HCT116 (cell line): ENCODE measurements around the gene GNA12. TPM values are rescaled to one million over a fixed set of nuclear protein-coding genes. Genes with fewer than 3 reads are reported as not detected.
"Not testable (repeated sequence)": the region's sequence is repeated elsewhere in the genome, so short reads cannot be mapped to it uniquely, and the experiment has no call there.

Experiments used
- ATAC-seq: fragments of 200-7000 bp; cut with Tn5 transposase; 2 replicates; pipeline ENCODE4 v1.9.1; 2020; ENCODE audit warnings: mild to moderate bottlenecking, moderate library complexity
- BruUV-seq: library from RNA; stranded (reverse); fragments of 400-500 nt; replicated peaks from 2 replicates; lab custom pipeline; 2021; lab: Mats Ljungman, UMichigan
- CTCF ChIA-PET: fragments of 300-600 bp; sonication (Branson Sonifier 250); formaldehyde crosslinking; loops from one replicate; lab custom pipeline; 2021; ENCODE audit warnings: antibody characterized with exemption; lab: Charles Lee
- POLR2A ChIA-PET: fragments of 300-600, 350-600 bp; sonication (Branson Sonifier 250); formaldehyde crosslinking; loops from one replicate; lab custom pipeline; 2021; ENCODE audit warnings: antibody characterized with exemption; lab: Charles Lee
- RAD21 ChIA-PET, 2 experiments: fragments of 300-600 bp; sonication (Branson Sonifier 250); formaldehyde crosslinking; loops; one replicate each; lab custom pipeline; 2023; ENCODE audit warnings: low total read pairs in 2 of 2; ENCODE audit not compliant: uncharacterized antibody in 2 of 2, unreplicated experiment in 2 of 2, low non-redundant PET in 1 of 2; lab: Charles Lee
- DNase-seq: peaks from one replicate; pipeline ENCODE4 v3.0.0-alpha.2; 2010; ENCODE audit warnings: low read depth, low spot score
- H2AFZ ChIP-seq: fragments of 200-600 bp; shearing (Covaris generic), sonication (generic); 2 replicates; pipeline ENCODE4 v1.6.1; 2017; ENCODE audit warnings: low read depth, mixed run types, mixed read lengths, antibody characterized with exemption, low read length; ENCODE audit not compliant: poor library complexity, severe bottlenecking
- H3K27ac ChIP-seq: 2 replicates; pipeline ENCODE4 v1.5.1; 2012; ENCODE audit warnings: low read depth, low read length
- H3K27me3 ChIP-seq: fragments of 200-600 bp; sonication (generic); 2 replicates; pipeline ENCODE4 v1.6.1; 2016; ENCODE audit warnings: mixed run types, low read length, mixed read lengths; ENCODE audit not compliant: insufficient read depth
- H3K36me3 ChIP-seq, 2 experiments: fragments of 200-500 bp in 1 of 2; fragments of 200-600 bp in 1 of 2; sonication (Bioruptor generic) in 1 of 2; sonication (generic) in 1 of 2; 2 replicates each; pipeline versions ENCODE4 v1.5.1 to v1.6.1; 2014 to 2016; ENCODE audit warnings: low read length in 2 of 2, inconsistent platforms in 1 of 2, mixed read lengths in 1 of 2, mixed run types in 1 of 2; ENCODE audit not compliant: insufficient read depth in 2 of 2, control insufficient read depth in 1 of 2
- H3K4me1 ChIP-seq, 2 experiments: fragments of 200-600 bp in 1 of 2; sonication (generic) in 1 of 2; 2 replicates each; pipeline versions ENCODE4 v1.5.1 to v1.6.1; 2012 to 2017; ENCODE audit warnings: low read length in 2 of 2, inconsistent platforms in 1 of 2, mild to moderate bottlenecking in 1 of 2, mixed read lengths in 1 of 2, mixed run types in 1 of 2, moderate library complexity in 1 of 2; ENCODE audit not compliant: insufficient read depth in 2 of 2, control insufficient read depth in 1 of 2
- H3K4me2 ChIP-seq: fragments of 200-600 bp; sonication (generic); 2 replicates; pipeline ENCODE4 v1.6.1; 2017; ENCODE audit warnings: mixed run types, low read length, mixed read lengths
- H3K4me3 ChIP-seq, 2 experiments: fragments of 200-600 bp in 1 of 2; sonication (generic) in 1 of 2; replicated peaks in 1 of 2; 2 replicates each; pipeline ENCODE4 v1.5.1; 2011 to 2016; ENCODE audit warnings: low read length in 2 of 2, control low read depth in 1 of 2, low read depth in 1 of 2, mild to moderate bottlenecking in 1 of 2, mixed read lengths in 1 of 2, mixed run types in 1 of 2
- H3K79me2 ChIP-seq: fragments of 200-600 bp; sonication (generic); 2 replicates; pipeline ENCODE4 v1.6.1; 2017; ENCODE audit warnings: mild to moderate bottlenecking, mixed run types, low read length, moderate library complexity, mixed read lengths; ENCODE audit not compliant: insufficient read depth
- H3K9ac ChIP-seq: fragments of 200-600 bp; sonication (generic); 2 replicates; pipeline ENCODE4 v1.6.1; 2016; ENCODE audit warnings: low read length, mixed read lengths
- H3K9me2 ChIP-seq: fragments of 200-600 bp; sonication (generic), shearing (Covaris generic); 2 replicates; pipeline ENCODE4 v1.6.1; 2017; ENCODE audit warnings: mixed run types, mild to moderate bottlenecking, moderate library complexity; ENCODE audit not compliant: insufficient read depth
- H3K9me3 ChIP-seq, 2 experiments: fragments of 200-500 bp in 1 of 2; fragments of 200-600 bp in 1 of 2; sonication (Bioruptor generic) in 1 of 2; sonication (generic) in 1 of 2; 2 replicates each; pipeline ENCODE4 v1.6.1; 2014 to 2017; ENCODE audit warnings: low read length in 2 of 2, mixed read lengths in 2 of 2, inconsistent platforms in 1 of 2, low read depth in 1 of 2, mild to moderate bottlenecking in 1 of 2, mixed run types in 1 of 2, moderate library complexity in 1 of 2; ENCODE audit not compliant: control insufficient read depth in 1 of 2, insufficient read depth in 1 of 2
- H4K20me1 ChIP-seq: fragments of 200-600 bp; sonication (generic), shearing (Covaris generic); 2 replicates; pipeline ENCODE4 v1.6.1; 2017; ENCODE audit warnings: mixed run types, mild to moderate bottlenecking, moderate library complexity; ENCODE audit not compliant: insufficient read depth
- ATF3 ChIP-seq: IDR thresholded peaks from 2 replicates; pipeline ENCODE4 v1.6.1; 2012
- CEBPB ChIP-seq: IDR thresholded peaks from 2 replicates; pipeline ENCODE4 v1.6.1; 2012; ENCODE audit warnings: low read depth
- CTCF ChIP-seq, 3 experiments: fragments of 200-600 bp in 1 of 3; sonication (generic) in 1 of 3; IDR thresholded peaks in 2 of 3; conservative IDR thresholded peaks in 1 of 3; 2 replicates each; pipeline ENCODE4 v1.5.1; 2012 to 2017; ENCODE audit warnings: low read depth in 2 of 3, low read length in 2 of 3, antibody characterized with exemption in 1 of 3, borderline replicate concordance in 1 of 3, control low read depth in 1 of 3, mild to moderate bottlenecking in 1 of 3, mixed read lengths in 1 of 3, mixed run types in 1 of 3, moderate library complexity in 1 of 3; ENCODE audit not compliant: insufficient read depth in 1 of 3
- EZH2 ChIP-seq: fragments of 200-600 bp; sonication (generic); IDR thresholded peaks from 2 replicates; pipeline ENCODE4 v1.6.1; 2017; ENCODE audit warnings: antibody characterized with exemption, mixed run types
- JUND ChIP-seq: IDR thresholded peaks from 2 replicates; pipeline ENCODE4 v1.6.1; 2012
- POLR2A ChIP-seq: IDR thresholded peaks from 2 replicates; pipeline ENCODE4 v1.7.0; 2011; ENCODE audit warnings: borderline replicate concordance; ENCODE audit not compliant: insufficient read depth, insufficient read length; ENCODE audit errors: extremely low read depth
- POLR2AphosphoS5 ChIP-seq: IDR thresholded peaks from 2 replicates; pipeline ENCODE4 v1.6.1; 2011; ENCODE audit warnings: mild to moderate bottlenecking, low read depth, low read length, moderate library complexity
- RAD21 ChIP-seq: IDR thresholded peaks from 2 replicates; pipeline ENCODE4 v1.6.1; 2012; ENCODE audit warnings: low read depth, mild to moderate bottlenecking
- SIN3A ChIP-seq: IDR thresholded peaks from 2 replicates; pipeline ENCODE4 v1.6.1; 2012; ENCODE audit warnings: low read depth
- SP1 ChIP-seq: IDR thresholded peaks from 2 replicates; pipeline ENCODE4 v1.6.1; 2012; ENCODE audit warnings: low read depth
- SRF ChIP-seq: IDR thresholded peaks from 2 replicates; pipeline ENCODE4 v1.6.1; 2012; ENCODE audit warnings: low read depth
- ZBTB33 ChIP-seq: IDR thresholded peaks from 2 replicates; pipeline ENCODE4 v1.6.1; 2011; ENCODE audit warnings: mild to moderate bottlenecking, low read length, moderate library complexity; ENCODE audit not compliant: insufficient replicate concordance; ENCODE audit errors: extremely low read depth
- intact Hi-C: fragments of 100-400 bp; cut with micrococcal nuclease; formaldehyde crosslinking; loops from 2 replicates; pipeline ENCODE4 v1.10.0; 2022
- total RNA-seq: library from RNA; stranded (reverse); gene quantifications from one replicate; pipeline ENCODE4 v1.2.1, GENCODE V29; 2021; ENCODE audit not compliant: unreplicated experiment

The GNA12 gene
- total RNA-seq, 1 experiment from 2014 or later, result 32.6 TPM

- Histone ChIP-seq H3K4me2 (no peak overlapping the region), H3K27me3 (no peaks in the 10 kb centered on the region), H3K4me3 (no peak overlapping the region), H3K9me3 (no peaks in the 10 kb centered on the region), H3K27ac (no peak overlapping the region), H3K9me2 (no peaks in the 10 kb centered on the region), H2AFZ (no peak overlapping the region), H3K79me2 (no peaks in the 10 kb centered on the region), H3K36me3 (no peaks in the 10 kb centered on the region), H4K20me1 (no peaks in the 10 kb centered on the region), H3K4me1 (peaks cover 0 to 6% of the 10 kb centered on the region in 2 experiments; a peak in 1 of 4 replicates), H3K9ac (no peak overlapping the region)
- no peak for TF ChIP-seq SIN3A
- TF ChIP-seq ATF3, result no peak
- no peak for TF ChIP-seq POLR2A
- TF ChIP-seq SP1, result no peak
- TF ChIP-seq EZH2, result no peak
- TF ChIP-seq JUND, result no peak
- no peak for TF ChIP-seq SRF
- TF ChIP-seq ZBTB33, result no peak
- no peak for TF ChIP-seq POLR2AphosphoS5
- no peak for TF ChIP-seq CTCF (IDR thresholded peaks at IDR 0.05 in 2 of 3, conservative IDR thresholded peaks at IDR 0.05 in 1 of 3; ENCODE audit: borderline replicate concordance in 1 of 3, insufficient read depth in 1 of 3, low read depth in 2 of 3, low read length in 2 of 3)
- no peak for TF ChIP-seq RAD21
- no peak for TF ChIP-seq CEBPB
- intact Hi-C loops, result no loop called here
- POLR2A ChIA-PET, result no interaction called here
- BruUV-seq, result TSS peak; percentile 17
- no peak for DNase-seq
- CTCF ChIA-PET, result interaction anchor here (0.6 kb wide), 1 partner anchor 18 kb away, joined by 3 read pairs; no protein-coding TSS in a partner anchor
- no peak for ATAC-seq
- RAD21 ChIA-PET, result no interaction called here
These were observed 115.6 kb downstream of the GNA12 start for GRCh38 chr7:2728316-2729030.

GRCh38 chr7:2727206-2727605 lies 116.9 kb downstream of the GNA12 start:
- H3K9ac ChIP-seq, H4K20me1 ChIP-seq, intact Hi-C loops, H3K9me2 ChIP-seq, H3K36me3 ChIP-seq, H3K9me3 ChIP-seq, H3K4me1 ChIP-seq, H3K27ac ChIP-seq, POLR2A ChIA-PET, H3K4me2 ChIP-seq, H2AFZ ChIP-seq, ATAC-seq, H3K4me3 ChIP-seq, RAD21 ChIA-PET, CTCF ChIA-PET, H3K27me3 ChIP-seq, H3K79me2 ChIP-seq, DNase-seq, BruUV-seq: not testable (repeated sequence)
